SK-N-MC (cell line): Measurements from ENCODE around the gene NCEH1.

Source experiments
- DNase-seq: peaks from one replicate; pipeline ENCODE4 v3.0.0-alpha.2; 2011; ENCODE audit warnings: low read depth, low spot score
- H3K27ac ChIP-seq: fragments of 200-600 bp; sonication (generic); 2 replicates; pipeline ENCODE4 v1.5.1; 2016; ENCODE audit warnings: mixed run types
- H3K36me3 ChIP-seq: fragments of 200-600 bp; sonication (generic); 2 replicates; pipeline ENCODE4 v1.6.1; 2017; ENCODE audit warnings: antibody characterized with exemption, low read length, mixed read lengths; ENCODE audit not compliant: insufficient read depth
- H3K4me3 ChIP-seq: fragments of 200-600 bp; sonication (generic); 2 replicates; pipeline ENCODE4 v1.5.1; 2016
- H3K9ac ChIP-seq: fragments of 200-600 bp; sonication (generic); 2 replicates; pipeline ENCODE4 v1.8.0; 2017; ENCODE audit warnings: mixed run types, mixed read lengths; ENCODE audit not compliant: insufficient read length
- H3K9me3 ChIP-seq: fragments of 200-600 bp; sonication (generic); 2 replicates; pipeline ENCODE4 v1.6.1; 2017; ENCODE audit warnings: low read depth, mild to moderate bottlenecking, antibody characterized with exemption, low read length, moderate library complexity, mixed read lengths
- EZH2 ChIP-seq: fragments of 200-600 bp; sonication (generic); IDR thresholded peaks from one replicate; pipeline ENCODE4 v1.6.1; 2017; ENCODE audit warnings: antibody characterized with exemption
- FOXP2 ChIP-seq: optimal IDR thresholded peaks from 2 replicates; pipeline ENCODE3; 2011; ENCODE audit warnings: mild to moderate bottlenecking, moderate library complexity; ENCODE audit not compliant: insufficient read depth; ENCODE audit errors: extremely low read length, control extremely low read depth
- POLR2AphosphoS5 ChIP-seq: IDR thresholded peaks from 2 replicates; pipeline ENCODE4 v1.6.1; 2012; ENCODE audit warnings: mild to moderate bottlenecking, low read depth, low read length, borderline replicate concordance

NCEH1 gene

DNA sequence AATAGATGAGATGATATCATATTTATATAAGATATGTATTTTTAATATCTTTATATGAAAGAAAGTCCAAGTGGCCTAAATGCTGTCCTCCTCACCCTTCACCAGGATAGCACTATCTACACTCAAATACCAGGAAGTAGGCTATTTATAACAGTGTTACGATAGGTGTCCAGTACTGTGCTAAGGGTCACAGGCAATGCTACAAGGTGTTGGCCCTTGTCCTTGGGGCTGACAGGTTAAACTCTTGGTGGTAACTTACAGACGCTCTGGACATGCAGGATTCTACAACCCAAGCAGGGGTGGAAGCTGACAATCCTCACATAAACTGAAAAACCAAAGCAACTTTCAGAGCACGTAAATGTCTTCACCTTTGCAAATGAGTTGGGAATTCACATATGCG is 22.3 kb downstream of the NCEH1 start:
- no peak overlapping the region for H3K27ac ChIP-seq
- no peak overlapping the region for H3K4me3 ChIP-seq
- H3K36me3 ChIP-seq = no peaks in the 10 kb centered on the region
- no peak for DNase-seq
- H3K9me3 ChIP-seq = no peaks in the 10 kb centered on the region
- TF ChIP-seq FOXP2 (no peak), EZH2 (no peak), POLR2AphosphoS5 (no peak)
- H3K9ac ChIP-seq = no peak overlapping the region

DNA sequence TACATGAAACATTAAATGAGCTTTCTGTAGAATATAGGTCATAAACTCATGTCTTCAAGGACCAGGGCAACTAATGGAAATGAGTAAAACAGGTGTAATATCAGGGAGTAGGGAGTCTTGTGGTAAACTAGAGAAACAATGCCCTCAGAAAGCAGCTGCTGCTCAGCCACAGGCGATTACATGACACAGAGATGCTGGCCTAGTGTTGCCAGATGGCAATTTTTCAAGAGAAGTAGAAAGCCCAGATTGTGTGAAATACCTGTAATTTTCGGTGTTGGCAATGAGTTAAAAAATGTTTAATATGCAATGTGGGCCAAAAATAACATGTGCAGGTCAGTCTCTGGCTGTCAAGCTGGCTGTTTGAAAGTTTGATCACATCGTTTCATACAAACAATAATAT is 23.4 kb downstream of the NCEH1 start:
- no peak overlapping the region for H3K4me3 ChIP-seq
- TF ChIP-seq POLR2AphosphoS5 (no peak), EZH2 (no peak), FOXP2 (no peak)
- H3K9me3 ChIP-seq = no peaks in the 10 kb centered on the region
- H3K36me3 ChIP-seq = no peaks in the 10 kb centered on the region
- no peak overlapping the region for H3K9ac ChIP-seq
- H3K27ac ChIP-seq = no peak overlapping the region
- DNase-seq = no peak

DNA sequence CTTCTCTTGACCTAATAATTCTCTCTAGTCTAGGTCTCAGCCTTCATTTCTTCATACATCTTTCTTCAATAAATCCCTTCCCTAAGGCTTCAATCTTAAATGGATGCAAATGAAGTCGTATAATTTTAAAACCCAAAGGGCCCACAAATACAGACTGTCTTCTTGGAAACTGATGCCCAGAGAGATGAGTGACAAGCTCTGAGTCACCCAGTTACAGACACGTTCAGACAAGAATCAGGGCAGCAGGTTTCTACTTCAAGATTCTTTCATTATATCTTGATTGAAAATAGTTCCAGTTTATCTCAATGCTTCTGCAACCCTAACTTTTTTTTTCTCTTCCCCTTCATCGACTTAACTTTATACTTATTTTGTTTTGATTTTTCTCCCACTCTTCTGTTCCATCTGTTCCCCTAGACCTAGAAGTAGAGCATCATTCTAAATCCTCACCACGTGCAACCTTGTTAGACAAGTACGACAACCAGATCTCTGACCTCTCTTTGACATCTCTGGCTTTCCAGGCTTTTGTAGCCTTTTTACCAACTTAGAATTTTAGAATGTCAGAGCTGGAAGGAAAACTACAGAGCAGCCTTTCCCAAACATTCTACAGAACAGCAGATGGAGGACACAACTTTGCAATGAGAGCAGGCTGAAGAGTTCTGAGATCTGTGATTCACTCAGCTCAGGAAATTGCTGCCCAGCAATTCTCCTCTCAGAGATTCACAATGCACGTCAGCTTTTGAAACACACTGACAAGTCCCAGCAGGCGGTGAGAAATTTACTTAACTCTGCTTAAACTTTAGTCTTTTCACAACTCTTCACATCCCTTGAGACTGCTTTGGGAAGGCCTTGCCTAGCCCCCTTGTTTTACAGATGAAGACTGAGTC is 25.3 kb downstream of the NCEH1 start:
- no peak for TF ChIP-seq FOXP2
- no peak for TF ChIP-seq EZH2
- no peak for TF ChIP-seq POLR2AphosphoS5

DNA sequence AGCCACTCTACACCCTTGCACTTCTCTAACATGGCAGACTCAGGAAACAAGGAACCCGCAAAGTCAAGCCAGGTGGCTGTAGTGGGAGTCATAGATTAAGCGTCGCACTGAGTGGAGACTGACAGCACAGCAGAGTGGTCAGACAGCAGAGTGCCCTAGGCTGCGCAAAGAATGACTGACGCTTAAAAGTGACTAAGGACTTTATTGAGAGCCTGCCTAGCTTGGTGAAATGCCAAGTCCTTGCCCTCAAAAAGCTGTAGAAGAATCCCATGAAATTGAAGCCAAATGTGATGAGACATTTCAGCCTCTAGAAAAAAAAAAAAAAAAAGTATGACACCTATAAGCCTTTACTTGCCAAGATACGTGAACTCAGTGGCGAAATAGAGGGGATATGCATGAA is 30.2 kb downstream of the NCEH1 start:
- Histone ChIP-seq H3K27ac (no peak overlapping the region), H3K9me3 (no peaks in the 10 kb centered on the region), H3K36me3 (no peaks in the 10 kb centered on the region), H3K9ac (no peak overlapping the region), H3K4me3 (no peak overlapping the region)
- no peak for TF ChIP-seq POLR2AphosphoS5
- TF ChIP-seq EZH2 = no peak
- TF ChIP-seq FOXP2 = no peak
- no peak for DNase-seq

More for the DNA sequence above, 25.3 kb downstream of the NCEH1 start:
- H3K9ac ChIP-seq = no peak overlapping the region
- no peaks in the 10 kb centered on the region for H3K9me3 ChIP-seq
- no peak for DNase-seq
- no peak overlapping the region for H3K27ac ChIP-seq
- no peak overlapping the region for H3K4me3 ChIP-seq
- H3K36me3 ChIP-seq = no peaks in the 10 kb centered on the region

DNA sequence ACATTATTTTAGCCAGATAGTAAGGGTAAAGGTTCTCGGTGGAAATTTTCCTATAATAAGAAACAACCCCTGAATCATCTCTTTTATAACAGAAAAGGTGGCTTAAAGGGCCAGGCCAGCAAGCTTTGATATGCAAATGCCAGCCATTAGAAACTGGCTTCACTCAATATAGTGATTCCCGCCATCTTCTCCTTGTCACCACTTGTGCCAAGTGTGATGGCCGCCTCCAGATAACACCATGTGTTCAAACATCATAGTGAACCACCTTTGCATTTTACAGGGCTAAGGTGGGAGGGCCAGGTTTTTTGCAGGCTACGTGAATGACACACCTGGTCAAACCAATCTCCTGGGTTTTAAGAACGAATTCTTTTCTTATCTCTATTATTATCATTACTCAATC is 31.3 kb downstream of the NCEH1 start:
- no peaks in the 10 kb centered on the region for H3K36me3 ChIP-seq
- H3K27ac ChIP-seq = no peak overlapping the region
- no peak for TF ChIP-seq FOXP2
- no peak for TF ChIP-seq EZH2
- TF ChIP-seq POLR2AphosphoS5 = no peak
- H3K9me3 ChIP-seq = no peaks in the 10 kb centered on the region
- no peak overlapping the region for H3K4me3 ChIP-seq
- DNase-seq = no peak
- H3K9ac ChIP-seq = no peak overlapping the region

DNA sequence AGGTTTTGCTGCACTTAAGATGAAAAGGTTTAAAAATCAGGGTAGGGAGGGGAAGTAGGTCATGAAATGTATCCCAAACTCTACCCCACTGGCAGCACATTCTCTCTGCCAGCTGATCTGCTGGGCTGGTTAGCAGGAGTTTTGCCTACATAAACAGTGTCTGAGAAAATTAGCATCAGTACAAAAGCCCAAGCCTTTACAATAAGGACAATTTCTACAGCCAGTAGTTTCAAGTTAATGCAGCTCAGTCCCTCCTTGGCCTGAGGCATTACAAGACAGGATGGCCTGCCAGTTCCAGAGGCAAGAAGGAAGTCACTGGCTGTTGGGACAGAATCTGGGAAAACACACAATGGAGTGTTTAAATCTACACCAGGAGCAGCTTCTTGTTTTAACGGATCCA is 32.8 kb downstream of the NCEH1 start:
- no peak overlapping the region for H3K4me3 ChIP-seq

DNA sequence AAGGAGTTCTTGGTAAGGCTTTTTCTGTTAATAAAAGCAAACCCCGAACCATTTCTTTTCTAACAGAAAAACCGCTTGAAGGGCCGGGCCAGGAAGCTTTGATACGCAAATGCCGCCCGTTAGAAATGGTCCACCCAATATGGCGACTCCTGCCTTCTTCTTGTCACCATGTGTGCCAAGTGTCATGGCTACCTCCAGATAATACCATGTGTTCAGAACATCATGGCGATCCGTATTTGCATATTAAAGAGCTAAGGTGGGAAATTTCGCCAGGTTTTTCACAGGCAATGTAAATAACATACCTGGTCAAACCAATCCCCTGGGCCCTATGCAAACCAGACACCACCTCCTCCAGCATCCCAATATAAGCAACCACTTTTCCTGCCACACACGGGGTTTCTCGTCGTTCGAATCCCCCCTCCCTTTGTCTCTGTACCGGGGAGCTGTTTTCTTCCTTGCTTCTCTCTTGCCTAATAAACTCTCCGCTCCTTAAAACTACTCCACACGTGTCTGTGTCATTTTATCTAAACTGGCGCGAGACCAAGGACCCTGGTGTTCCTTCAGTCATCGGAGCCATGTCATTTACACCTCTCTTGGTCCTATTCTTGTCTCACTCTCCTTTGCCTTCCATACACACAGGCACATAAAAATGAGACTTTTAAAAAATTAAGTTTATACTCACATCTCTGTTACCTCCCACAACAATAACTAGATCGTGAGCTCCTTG is 34.5 kb downstream of the NCEH1 start:
- TF ChIP-seq FOXP2 (no peak), EZH2 (no peak), POLR2AphosphoS5 (no peak)
- no peak for DNase-seq
- Histone ChIP-seq H3K36me3 (no peaks in the 10 kb centered on the region), H3K4me3 (no peak overlapping the region), H3K9me3 (no peaks in the 10 kb centered on the region), H3K9ac (no peak overlapping the region), H3K27ac (no peak overlapping the region)

More for the DNA sequence above, 32.8 kb downstream of the NCEH1 start:
- no peak overlapping the region for H3K27ac ChIP-seq
- H3K36me3 ChIP-seq = no peaks in the 10 kb centered on the region
- H3K9me3 ChIP-seq = no peaks in the 10 kb centered on the region
- no peak for DNase-seq
- no peak overlapping the region for H3K9ac ChIP-seq
- TF ChIP-seq POLR2AphosphoS5 (no peak), FOXP2 (no peak), EZH2 (no peak)

DNA sequence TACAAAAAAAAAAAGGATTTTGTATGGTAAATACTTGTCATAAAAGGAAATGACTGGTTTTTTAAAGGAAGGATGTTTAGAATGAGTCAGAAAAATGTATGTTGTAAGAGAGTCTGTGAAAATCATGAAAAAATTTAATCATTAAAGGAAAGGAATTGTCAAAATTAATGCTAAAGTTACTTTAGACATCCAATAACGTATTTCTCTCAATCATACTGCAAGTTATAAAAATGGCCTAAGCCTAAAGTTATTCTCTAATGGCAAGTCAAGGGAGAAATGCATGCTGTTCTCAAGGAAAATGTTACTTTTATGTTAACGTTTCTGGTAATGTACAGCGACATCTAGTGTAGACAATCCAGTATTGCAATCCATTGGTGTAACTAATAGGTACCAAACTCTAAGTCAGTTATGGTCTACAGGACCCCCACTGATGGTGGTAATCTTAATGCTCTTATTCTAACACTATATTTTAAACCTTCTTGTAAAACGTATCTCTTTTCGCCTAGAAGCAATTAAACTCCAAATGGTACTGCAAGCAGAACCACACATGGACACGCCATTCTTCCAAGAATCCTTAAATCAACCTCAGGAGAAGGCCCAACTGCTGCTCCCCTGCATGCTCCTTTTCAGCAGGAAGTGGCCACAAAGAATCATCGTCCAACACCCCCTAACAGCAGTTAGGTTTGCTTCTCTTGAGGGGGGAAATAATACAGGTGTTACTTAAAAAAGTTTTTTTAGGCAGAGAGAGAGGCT is 35.2 kb downstream of the NCEH1 start:
- peak; percentile 32 for DNase-seq
- TF ChIP-seq EZH2 (no peak), FOXP2 (no peak), POLR2AphosphoS5 (no peak)
- no peak overlapping the region for H3K27ac ChIP-seq
- H3K9ac ChIP-seq = no peak overlapping the region
- H3K9me3 ChIP-seq = no peaks in the 10 kb centered on the region
- H3K36me3 ChIP-seq = no peaks in the 10 kb centered on the region
- H3K4me3 ChIP-seq = no peak overlapping the region
